ENCODE results near the gene LMO2.

DNA sequence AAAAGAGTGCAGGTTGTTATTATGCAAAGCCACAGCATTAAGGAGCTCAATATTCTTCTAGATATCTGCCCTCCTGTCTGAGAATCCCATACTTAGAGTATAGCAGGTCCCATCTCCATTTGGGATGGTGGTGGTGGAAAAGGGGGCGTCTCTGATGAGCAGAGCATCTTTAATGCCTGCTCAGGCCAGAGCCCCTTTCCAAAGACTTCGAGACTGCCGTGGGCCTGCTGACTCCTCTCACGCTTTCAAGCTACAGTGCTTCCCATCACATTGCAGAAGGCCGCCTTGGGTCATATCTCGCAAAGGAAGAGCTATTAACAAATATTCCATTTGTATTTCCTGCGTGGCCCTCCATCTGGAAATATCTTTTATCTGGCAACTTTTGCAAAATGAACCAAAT, 10.9 kb downstream of the LMO2 start:
- TF ChIP-seq, protein P1, sequence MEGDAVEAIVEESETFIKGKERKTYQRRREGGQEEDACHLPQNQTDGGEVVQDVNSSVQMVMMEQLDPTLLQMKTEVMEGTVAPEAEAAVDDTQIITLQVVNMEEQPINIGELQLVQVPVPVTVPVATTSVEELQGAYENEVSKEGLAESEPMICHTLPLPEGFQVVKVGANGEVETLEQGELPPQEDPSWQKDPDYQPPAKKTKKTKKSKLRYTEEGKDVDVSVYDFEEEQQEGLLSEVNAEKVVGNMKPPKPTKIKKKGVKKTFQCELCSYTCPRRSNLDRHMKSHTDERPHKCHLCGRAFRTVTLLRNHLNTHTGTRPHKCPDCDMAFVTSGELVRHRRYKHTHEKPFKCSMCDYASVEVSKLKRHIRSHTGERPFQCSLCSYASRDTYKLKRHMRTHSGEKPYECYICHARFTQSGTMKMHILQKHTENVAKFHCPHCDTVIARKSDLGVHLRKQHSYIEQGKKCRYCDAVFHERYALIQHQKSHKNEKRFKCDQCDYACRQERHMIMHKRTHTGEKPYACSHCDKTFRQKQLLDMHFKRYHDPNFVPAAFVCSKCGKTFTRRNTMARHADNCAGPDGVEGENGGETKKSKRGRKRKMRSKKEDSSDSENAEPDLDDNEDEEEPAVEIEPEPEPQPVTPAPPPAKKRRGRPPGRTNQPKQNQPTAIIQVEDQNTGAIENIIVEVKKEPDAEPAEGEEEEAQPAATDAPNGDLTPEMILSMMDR (IDR thresholded peaks at IDR 0.05): no peak
- TF ChIP-seq EP300 (IDR thresholded peaks at IDR 0.05): no peak
